Bone marrow (tissue), 2 donors: Measurements from ENCODE around the gene GNAI1.

ENCODE experiments used
- DNase-seq, 2 donors: peaks; one replicate each; lab custom pipeline; 2025; lab: John Stamatoyannopoulos, UW

GNAI1 gene

GRCh38 chr7:80253237-80253636 is 118.6 kb downstream of the GNAI1 start:
- DNase-seq: no peak

- no peak for DNase-seq
Observed at GRCh38 chr7:80253653-80254052, 119.0 kb downstream of the GNAI1 start.

DNA sequence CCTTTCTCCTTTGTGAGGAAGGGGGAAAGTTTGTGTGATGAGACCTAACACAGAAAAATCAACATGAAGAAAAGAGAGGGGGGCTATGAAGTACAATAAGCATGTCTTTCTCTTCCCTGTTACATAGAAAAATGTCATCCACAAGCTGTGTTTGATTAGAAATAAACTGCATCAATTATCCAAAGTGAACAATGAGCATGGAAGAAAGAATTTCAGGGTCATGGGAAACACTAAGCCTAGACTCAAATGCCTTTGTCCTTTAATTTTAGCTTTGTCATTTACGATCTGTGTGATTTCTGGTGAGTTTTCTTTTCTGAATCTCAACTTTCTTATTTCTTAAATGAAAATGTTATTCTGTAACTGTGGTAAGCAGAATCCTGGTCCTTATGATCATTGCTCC is 121.0 kb downstream of the GNAI1 start:
- DNase-seq: no peak

DNA sequence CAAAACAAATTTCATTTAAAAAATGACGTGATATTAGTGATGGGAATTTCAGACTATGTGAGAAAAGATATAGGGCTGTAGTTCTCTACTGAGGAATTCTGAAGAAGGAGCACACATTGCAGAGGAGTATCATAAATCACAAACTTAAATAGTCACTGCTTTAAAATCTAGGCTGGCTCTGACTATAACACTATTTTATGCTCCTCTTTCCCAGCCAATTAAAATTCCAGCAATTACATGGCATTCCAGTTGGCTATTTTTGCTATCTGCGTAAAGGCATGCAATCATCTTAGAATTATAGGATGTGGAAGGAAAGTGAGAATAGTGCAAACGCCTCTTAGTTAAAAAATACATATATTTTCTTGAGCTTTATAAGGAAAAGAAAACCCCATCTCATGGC is 123.1 kb downstream of the GNAI1 start:
- DNase-seq: no peak

DNA sequence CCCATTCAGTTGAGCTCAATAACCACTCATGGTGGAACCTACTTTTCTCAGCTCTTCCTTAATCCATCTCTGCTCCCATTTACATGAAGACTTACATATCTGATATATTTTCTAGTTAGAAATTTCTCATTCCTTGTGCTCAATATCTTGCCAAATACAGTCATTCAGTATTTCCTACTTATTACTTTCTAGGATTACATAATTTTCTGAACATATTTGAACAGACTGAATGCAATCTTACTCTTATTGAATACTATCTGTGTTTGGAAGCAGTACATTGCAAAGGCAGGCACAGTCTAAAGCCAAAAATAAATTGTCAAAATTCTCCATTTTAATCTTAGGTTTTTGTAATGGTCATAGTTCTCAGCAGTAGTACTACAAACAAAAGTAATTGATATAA is 126.0 kb downstream of the GNAI1 start:
- no peak for DNase-seq

GRCh38 chr7:80263333-80263732 is 128.7 kb downstream of the GNAI1 start:
- no peak for DNase-seq

GRCh38 chr7:80263821-80264220 is 129.2 kb downstream of the GNAI1 start:
- DNase-seq: no peak

DNA sequence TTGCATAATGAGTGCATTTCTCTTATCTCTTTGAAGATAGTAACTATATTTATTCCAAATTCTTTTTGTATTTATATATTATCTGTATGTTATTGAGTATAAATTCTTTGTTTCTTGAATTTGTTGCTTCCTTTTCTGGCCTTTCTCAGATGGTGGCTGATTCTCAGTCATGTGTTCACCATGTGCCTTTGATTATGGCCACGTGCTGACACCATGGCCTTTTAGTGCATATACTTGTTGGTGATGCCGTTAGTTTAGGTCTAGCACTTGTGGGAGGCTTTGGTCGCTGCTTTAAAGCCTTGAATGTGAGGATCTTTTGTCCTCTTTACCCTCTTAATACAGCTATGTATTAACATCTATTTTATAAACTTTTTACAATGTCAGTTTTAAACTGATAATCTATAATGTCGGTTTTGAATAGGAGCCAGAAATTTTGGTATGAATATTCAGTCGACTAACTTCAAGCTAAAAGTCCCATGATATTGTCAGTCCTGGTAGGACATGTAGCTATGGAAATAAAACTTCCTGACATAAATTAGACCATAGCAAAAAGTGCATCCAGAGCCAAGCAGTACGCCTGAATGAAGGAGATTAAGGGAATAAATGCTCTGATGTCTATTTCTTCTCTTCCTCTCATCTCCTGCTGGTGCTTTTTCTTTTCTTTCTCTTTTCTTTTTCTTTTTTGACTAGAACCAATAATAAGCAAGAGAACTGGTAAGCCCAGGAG is 130.3 kb downstream of the GNAI1 start:
- DNase-seq: no peak

GRCh38 chr7:80272560-80273239 is 138.1 kb downstream of the GNAI1 start:
- DNase-seq: no peak

DNA sequence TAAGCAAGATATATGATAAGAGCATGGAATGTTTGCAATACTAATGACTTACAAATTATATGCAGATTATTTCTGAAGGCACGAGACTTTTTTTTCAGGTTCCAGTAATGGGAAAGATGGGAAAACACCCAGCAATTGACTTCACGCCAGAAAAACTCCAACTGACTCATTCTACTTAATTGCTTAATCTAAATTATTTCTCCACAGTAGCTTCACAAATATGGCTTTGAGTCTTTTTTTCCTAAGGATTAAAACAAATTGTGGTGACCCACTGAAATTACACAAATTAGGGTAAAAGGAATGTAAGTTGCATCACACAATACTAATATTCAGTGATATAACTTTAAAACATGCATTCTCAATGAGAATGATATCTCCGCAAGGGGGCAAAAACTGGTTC is 138.7 kb downstream of the GNAI1 start:
- no peak for DNase-seq

- no peak for DNase-seq
Observed at GRCh38 chr7:80275192-80275605, 140.6 kb downstream of the GNAI1 start.
